K562 (cell line): Measurements from ENCODE around the gene TSSK2. TPM values are rescaled to one million over a fixed set of nuclear protein-coding genes. Genes with fewer than 3 reads are reported as not detected.
A peak's percentile ranks its signal among the peaks of the same experiment; 100 is the strongest.

Source experiments
- CREM ChIP-seq: IDR thresholded peaks from 2 replicates; pipeline ENCODE4 v1.6.1; 2014; ENCODE audit warnings: antibody characterized with exemption, low read depth
- E2F4 ChIP-seq: sonication (generic); formaldehyde crosslinking; IDR thresholded peaks from 2 replicates; pipeline ENCODE4 v1.8.0; 2022; ENCODE audit warnings: mild to moderate bottlenecking, low read depth, missing genetic modification reagents
- HBP1 ChIP-seq: fragments of 450-650 bp; formaldehyde crosslinking; IDR thresholded peaks from 2 replicates; pipeline ENCODE4 v1.4.0; 2022; ENCODE audit warnings: missing genetic modification characterization
- MECOM ChIP-seq: fragments of 250-450 bp; sonication (Bioruptor Pico); IDR thresholded peaks from 2 replicates; pipeline ENCODE4 v1.8.0; 2022; ENCODE audit warnings: inconsistent platforms
- PHF21A ChIP-seq: fragments of 450-650 bp; IDR thresholded peaks from 2 replicates; pipeline ENCODE4 v1.6.1; 2017; ENCODE audit warnings: low read depth, borderline replicate concordance
- RREB1 ChIP-seq: fragments of 250-450 bp; sonication (Bioruptor Pico); IDR thresholded peaks from 2 replicates; pipeline ENCODE4 v1.4.0; 2020
- THRAP3 ChIP-seq: fragments of 450-650 bp; IDR thresholded peaks from 2 replicates; pipeline ENCODE4 v1.6.1; 2016; ENCODE audit warnings: mild to moderate bottlenecking, inconsistent platforms, borderline replicate concordance
- TSC22D4 ChIP-seq: fragments of 450-650 bp; IDR thresholded peaks from 2 replicates; pipeline ENCODE4 v1.6.1; 2016; ENCODE audit warnings: missing genetic modification characterization, missing biosample characterization, control low read depth
- ZBTB33 ChIP-seq: sonication (generic); formaldehyde crosslinking; IDR thresholded peaks from 2 replicates; pipeline ENCODE4 v1.8.1; 2023; ENCODE audit warnings: mild to moderate bottlenecking, missing genetic modification reagents
- ZHX1 ChIP-seq: fragments of 150-350 bp; conservative IDR thresholded peaks from 2 replicates; pipeline ENCODE4 v1.6.1; 2014; ENCODE audit warnings: low read length
- ZNF184 ChIP-seq: sonication (generic); formaldehyde crosslinking; IDR thresholded peaks from 2 replicates; pipeline ENCODE4 v1.5.0; 2020; ENCODE audit warnings: missing genetic modification reagents
- ZNF512 ChIP-seq: IDR thresholded peaks from 2 replicates; pipeline ENCODE4 v1.6.1; 2016; ENCODE audit warnings: missing genetic modification characterization, missing compliant biosample characterization
- ZNF778 ChIP-seq: fragments of 450-650 bp; formaldehyde crosslinking; IDR thresholded peaks from 2 replicates; pipeline ENCODE4 v1.4.0; 2020; ENCODE audit warnings: mild to moderate bottlenecking, moderate library complexity
- polyA plus RNA-seq, 8 experiments: library from polyadenylated mRNA; depleted of rRNA in 4 of 8; stranded (reverse) in 5 of 8; unstranded in 3 of 8; fragments of >200 nt; fragmentation: Nextera tagmentation in 2 of 8; fragmentation: Illumina TruSeq in 1 of 8; extraction: Ambion mirVana in 2 of 8; extraction: Trizol in 1 of 8; gene quantifications; 2 replicates each; pipeline versions ENCODE4 v1.2.1 to v1.2.3, GENCODE V29; 2011 to 2014; ENCODE audit warnings: inconsistent platforms in 1 of 8, missing spikeins in 1 of 8
- total RNA-seq, 7 experiments: library from RNA; depleted of rRNA in 6 of 7; stranded (reverse); fragments of >200 nt in 6 of 7; fragmentation: Illumina TruSeq in 2 of 7; extraction: Trizol in 2 of 7; gene quantifications; 2 replicates each; pipeline versions ENCODE4 v1.2.1 to v1.2.3, GENCODE V29; 2011 to 2021; ENCODE audit warnings: low replicate concordance in 1 of 7

TSSK2 gene
- total and polyA plus RNA-seq, 9 of the 15 experiments (the other 6 are each of a cell fraction or from before 2014, with no cell fraction given), result 0.04 TPM; not detected in 8

GRCh38 chr22:19092725-19093124, 38.4 kb upstream of the TSSK2 start (continued):
- TF ChIP-seq RREB1 (CRISPR knock-in tag) (no peak), ZNF184 (no peak), ZBTB33 (CRISPR knock-in tag) (0 out of 2 replicates have a peak, but pooled peaks have one; percentile 19), CREM (no peak), HBP1 (CRISPR knock-in tag) (0 out of 2 replicates have a peak, but pooled peaks have one; percentile 33), PHF21A (no peak), ZNF778 (no peak), TSC22D4 (tag) (peak; percentile 3; the same call in 1 of the 2 replicates), THRAP3 (no peak), ZNF512 (tag) (peak; percentile 80), E2F4 (no peak), MECOM (CRISPR knock-in tag) (no peak), ZHX1 (no peak)
